Calu3 (cell line): Measurements from ENCODE around the gene XRCC4. TPM values are rescaled to one million over a fixed set of nuclear protein-coding genes. Genes with fewer than 3 reads are reported as not detected.

Experiments
- BruUV-seq: library from RNA; stranded (reverse); fragments of 400-500 nt; replicated peaks from 2 replicates; lab custom pipeline; 2021; lab: Mats Ljungman, UMichigan
- CTCF ChIA-PET: fragments of 300-600 bp; sonication (Branson Sonifier 250); formaldehyde crosslinking; loops from one replicate; lab custom pipeline; 2022; ENCODE audit warnings: antibody characterized with exemption; lab: Charles Lee
- DNase-seq: peaks from one replicate; pipeline ENCODE4 v3.0.0; 2022
- H3K27ac Mint-ChIP-seq: one replicate; pipeline ENCODE4 v1.8.0; 2022; ENCODE audit warnings: mixed read lengths; ENCODE audit not compliant: unreplicated experiment
- H3K27me3 Mint-ChIP-seq: one replicate; pipeline ENCODE4 v1.8.0; 2022; ENCODE audit warnings: mixed read lengths; ENCODE audit not compliant: unreplicated experiment
- H3K36me3 Mint-ChIP-seq: one replicate; pipeline ENCODE4 v1.8.0; 2022; ENCODE audit warnings: mild to moderate bottlenecking, moderate library complexity, mixed read lengths; ENCODE audit not compliant: insufficient read depth, unreplicated experiment
- H3K4me1 Mint-ChIP-seq: one replicate; pipeline ENCODE4 v1.8.0; 2022; ENCODE audit warnings: mild to moderate bottlenecking, low read depth, mixed read lengths; ENCODE audit not compliant: unreplicated experiment
- H3K4me3 Mint-ChIP-seq: one replicate; pipeline ENCODE4 v1.8.0; 2022; ENCODE audit warnings: mild to moderate bottlenecking, low read depth, moderate library complexity, mixed read lengths; ENCODE audit not compliant: unreplicated experiment
- H3K9me3 Mint-ChIP-seq: one replicate; pipeline ENCODE4 v1.8.0; 2022; ENCODE audit warnings: low read depth, mixed read lengths; ENCODE audit not compliant: unreplicated experiment
- intact Hi-C: fragments of 100-400 bp; cut with micrococcal nuclease; formaldehyde crosslinking; loops from one replicate; pipeline ENCODE4 v1.10.0; 2022; ENCODE audit not compliant: unreplicated experiment
- total RNA-seq: library from RNA; stranded (reverse); gene quantifications from 2 replicates; pipeline ENCODE4 v1.2.3, GENCODE V29; 2022
- TF ChIP-seq, protein P1 (sequence below): fragments of 200-600 bp; IDR thresholded peaks from one replicate; pipeline ENCODE4 v1.8.0; 2022; ENCODE audit warnings: antibody characterized with exemption; ENCODE audit not compliant: unreplicated experiment

The XRCC4 gene
- total RNA-seq, 1 experiment from 2014 or later, result 25.5 TPM

DNA sequence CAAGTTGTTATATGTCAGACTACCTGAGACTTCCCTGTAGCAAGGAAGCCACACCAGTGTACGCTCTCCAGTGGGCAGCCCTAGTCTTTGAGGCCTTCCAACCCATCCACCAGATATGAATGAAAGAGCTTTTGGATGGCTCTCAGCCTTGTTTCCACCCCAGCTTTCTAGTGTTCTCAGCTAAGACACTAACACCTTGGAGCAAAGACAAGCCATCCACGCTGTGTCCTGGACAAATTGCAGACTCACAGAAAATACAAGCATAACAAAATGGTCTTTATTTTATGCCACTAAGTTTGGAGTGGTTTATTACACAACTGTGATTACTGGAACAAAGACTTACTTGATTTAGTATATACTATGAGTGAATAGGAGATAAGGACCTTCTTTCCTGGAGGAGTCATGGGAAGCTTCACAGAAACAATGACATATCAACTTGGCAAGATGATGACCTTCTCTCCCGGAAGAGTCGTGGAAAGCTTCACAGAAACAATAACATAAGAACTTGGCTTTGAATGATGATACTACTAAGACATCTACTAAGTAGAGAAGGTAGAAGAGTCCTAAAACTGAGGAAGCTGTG is 260.2 kb downstream of the XRCC4 start:
- no peak for DNase-seq
- intact Hi-C loops, result no loop called here
- Mint-ChIP-seq H3K27me3 (no peaks in the 10 kb centered on the region), H3K27ac (no peak overlapping the region), H3K9me3 (no peaks in the 10 kb centered on the region), H3K4me1 (no peaks in the 10 kb centered on the region), H3K4me3 (no peak overlapping the region), H3K36me3 (no peaks in the 10 kb centered on the region)
- TF ChIP-seq, protein P1, sequence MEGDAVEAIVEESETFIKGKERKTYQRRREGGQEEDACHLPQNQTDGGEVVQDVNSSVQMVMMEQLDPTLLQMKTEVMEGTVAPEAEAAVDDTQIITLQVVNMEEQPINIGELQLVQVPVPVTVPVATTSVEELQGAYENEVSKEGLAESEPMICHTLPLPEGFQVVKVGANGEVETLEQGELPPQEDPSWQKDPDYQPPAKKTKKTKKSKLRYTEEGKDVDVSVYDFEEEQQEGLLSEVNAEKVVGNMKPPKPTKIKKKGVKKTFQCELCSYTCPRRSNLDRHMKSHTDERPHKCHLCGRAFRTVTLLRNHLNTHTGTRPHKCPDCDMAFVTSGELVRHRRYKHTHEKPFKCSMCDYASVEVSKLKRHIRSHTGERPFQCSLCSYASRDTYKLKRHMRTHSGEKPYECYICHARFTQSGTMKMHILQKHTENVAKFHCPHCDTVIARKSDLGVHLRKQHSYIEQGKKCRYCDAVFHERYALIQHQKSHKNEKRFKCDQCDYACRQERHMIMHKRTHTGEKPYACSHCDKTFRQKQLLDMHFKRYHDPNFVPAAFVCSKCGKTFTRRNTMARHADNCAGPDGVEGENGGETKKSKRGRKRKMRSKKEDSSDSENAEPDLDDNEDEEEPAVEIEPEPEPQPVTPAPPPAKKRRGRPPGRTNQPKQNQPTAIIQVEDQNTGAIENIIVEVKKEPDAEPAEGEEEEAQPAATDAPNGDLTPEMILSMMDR, result no peak
- CTCF ChIA-PET, result no interaction called here
- no TSS peak for BruUV-seq

DNA sequence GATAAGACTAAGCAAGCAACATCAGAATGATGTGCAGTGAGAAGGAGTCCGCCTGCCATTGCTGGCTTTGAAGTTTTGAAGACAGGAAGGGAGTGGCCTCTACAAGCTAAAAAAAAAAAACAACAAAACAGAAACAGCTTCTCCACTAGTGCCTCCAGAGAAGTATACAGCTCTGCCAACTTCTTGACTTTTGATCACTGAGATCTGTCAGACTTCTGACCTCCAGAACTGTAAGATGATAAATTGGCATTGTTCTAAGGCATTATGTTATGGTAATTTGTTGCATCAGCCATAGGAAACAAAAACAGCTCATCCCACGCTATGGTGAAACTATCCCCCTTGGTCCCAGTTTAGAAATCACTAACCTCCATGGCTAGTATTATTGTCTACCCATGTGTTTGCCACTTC is 263.2 kb downstream of the XRCC4 start:
- BruUV-seq, result no TSS peak
- intact Hi-C loops, result no loop called here
- no peak overlapping the region for H3K27ac Mint-ChIP-seq
- CTCF ChIA-PET, result interaction anchor here (0.6 kb wide), 1 partner anchor 16 kb away, joined by 4 read pairs; no protein-coding TSS in a partner anchor
- no peak for DNase-seq
- H3K27me3 Mint-ChIP-seq, result no peaks in the 10 kb centered on the region
- no peaks in the 10 kb centered on the region for H3K36me3 Mint-ChIP-seq
- no peaks in the 10 kb centered on the region for H3K9me3 Mint-ChIP-seq
- H3K4me3 Mint-ChIP-seq, result no peak overlapping the region
- TF ChIP-seq, protein P1, result no peak
- H3K4me1 Mint-ChIP-seq, result no peaks in the 10 kb centered on the region

DNA sequence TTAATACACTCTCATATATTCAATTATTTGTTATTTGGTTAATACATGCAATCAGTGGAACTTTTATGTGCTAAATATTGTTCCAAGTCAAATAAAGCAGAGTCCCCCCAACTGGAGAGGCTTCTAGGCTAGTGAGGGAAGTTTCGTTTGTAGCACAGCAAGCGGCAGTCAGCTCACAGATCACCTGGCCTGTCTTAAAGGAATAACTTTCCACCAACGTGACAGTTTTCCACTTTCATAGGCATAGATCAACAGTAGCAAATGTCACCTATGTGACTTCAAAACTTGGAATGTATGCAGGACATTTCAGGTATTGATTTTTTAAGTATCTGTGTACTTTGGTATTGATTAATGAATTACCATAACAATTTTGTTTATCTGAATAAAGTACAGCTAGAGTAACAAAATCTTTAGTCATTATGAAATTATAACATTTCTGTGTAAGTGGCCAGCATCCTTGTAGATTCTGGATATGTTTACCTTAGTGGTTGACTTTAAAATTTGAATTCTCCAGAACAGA is 264.5 kb downstream of the XRCC4 start:
- intact Hi-C loops, result no loop called here
- Mint-ChIP-seq H3K4me3 (no peak overlapping the region), H3K4me1 (no peaks in the 10 kb centered on the region), H3K36me3 (no peaks in the 10 kb centered on the region), H3K27ac (no peak overlapping the region), H3K9me3 (no peaks in the 10 kb centered on the region), H3K27me3 (no peaks in the 10 kb centered on the region)
- CTCF ChIA-PET, result no interaction called here
- TF ChIP-seq, protein P1, result no peak
- no peak for DNase-seq
- no TSS peak for BruUV-seq

DNA sequence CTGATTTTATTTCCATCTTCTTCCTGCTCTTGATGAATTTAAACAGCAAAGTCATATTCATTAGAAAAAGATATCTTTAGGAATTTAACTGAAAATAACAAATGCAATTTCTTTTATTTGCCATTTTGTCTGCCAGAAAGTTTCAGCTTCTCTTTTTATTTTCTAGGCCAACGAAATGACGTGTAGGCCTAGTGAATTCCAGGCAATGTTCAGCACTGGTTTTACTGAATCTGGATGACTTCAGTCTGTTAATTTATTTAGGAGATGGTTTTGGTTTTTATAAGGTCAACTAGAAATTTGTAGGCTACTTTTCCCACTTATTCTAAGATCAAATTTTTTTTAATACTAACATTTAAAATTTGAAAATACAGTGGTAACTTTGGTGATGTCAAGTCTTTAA is 265.1 kb downstream of the XRCC4 start:
- H3K36me3 Mint-ChIP-seq, result no peaks in the 10 kb centered on the region
- TF ChIP-seq, protein P1, result no peak
- intact Hi-C loops, result no loop called here
- CTCF ChIA-PET, result no interaction called here
- H3K9me3 Mint-ChIP-seq, result no peaks in the 10 kb centered on the region
- DNase-seq, result no peak
- no peaks in the 10 kb centered on the region for H3K27me3 Mint-ChIP-seq
- BruUV-seq, result no TSS peak
- no peaks in the 10 kb centered on the region for H3K4me1 Mint-ChIP-seq
- no peak overlapping the region for H3K27ac Mint-ChIP-seq
- H3K4me3 Mint-ChIP-seq, result no peak overlapping the region
